GM18508 (cell line): ENCODE results near the gene ABL2.
"Not testable (repeated sequence)": the region's sequence is repeated elsewhere in the genome, so short reads cannot be mapped to it uniquely, and the experiment has no call there.

ENCODE experiments used
- ATAC-seq: cut with Tn5 transposase; IDR thresholded peaks from one replicate; pipeline ENCODE4 v1.9.1; 2021; ENCODE audit warnings: moderate number of reproducible peaks; ENCODE audit not compliant: insufficient read depth, unreplicated experiment

The ABL2 gene

DNA sequence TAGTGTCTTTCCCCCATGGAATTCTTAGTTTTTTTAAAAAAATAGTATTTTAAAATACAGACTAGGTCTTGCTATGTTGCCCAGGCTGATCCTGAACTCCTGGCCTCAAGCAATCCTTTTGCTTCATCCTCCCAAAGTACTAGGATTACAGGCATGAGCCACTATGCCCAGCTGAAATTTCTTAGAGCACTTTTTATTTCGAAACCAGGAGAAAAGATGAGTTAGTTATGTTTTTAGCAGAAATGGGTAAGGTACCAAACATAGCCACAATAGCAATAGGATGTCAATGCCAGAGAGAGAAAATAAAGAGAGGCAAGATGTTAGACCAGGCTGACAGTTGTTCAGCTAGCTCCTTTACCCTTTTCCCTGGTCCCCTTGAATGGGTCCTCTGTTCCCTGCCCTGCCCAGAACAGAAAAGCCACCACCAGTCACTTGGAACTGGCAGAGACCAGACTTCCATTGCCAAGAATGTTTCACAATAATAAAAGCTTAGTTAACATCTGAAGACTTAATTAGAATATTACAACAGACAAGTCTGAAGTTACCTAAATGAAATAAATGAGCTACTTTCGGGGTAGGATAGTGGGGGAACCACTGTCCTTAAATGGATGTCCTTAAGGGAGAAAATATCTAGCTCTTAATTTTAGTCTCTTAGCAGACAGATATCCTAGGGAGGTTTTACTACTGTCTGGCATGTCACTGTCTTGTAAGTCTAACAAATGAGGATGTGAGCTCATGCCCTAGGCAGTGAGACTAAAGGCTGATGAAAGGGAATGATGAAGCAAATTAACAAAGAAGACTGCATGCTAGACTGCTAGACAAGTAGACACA lies 54.3 kb downstream of the ABL2 start:
- ATAC-seq: no peak

DNA sequence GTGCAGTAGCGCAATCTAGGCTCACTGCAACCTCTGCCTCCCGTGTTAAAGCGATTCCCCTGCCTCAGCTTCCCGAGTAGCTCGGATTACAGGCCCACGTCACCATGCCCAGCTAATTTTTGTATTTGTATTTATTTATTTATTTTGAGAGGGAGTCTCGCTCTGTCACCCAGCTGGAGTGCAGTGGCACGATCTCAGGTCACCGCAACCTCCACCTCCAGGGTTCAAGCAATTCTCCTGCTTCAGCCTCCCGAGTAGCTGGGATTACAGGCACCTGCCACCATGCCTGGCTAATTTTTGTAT lies 59.1 kb downstream of the ABL2 start:
- ATAC-seq: not testable (repeated sequence)

- ATAC-seq: no peak
Measured at GRCh38 chr1:179169616-179170467, 59.6 kb downstream of the ABL2 start.

DNA sequence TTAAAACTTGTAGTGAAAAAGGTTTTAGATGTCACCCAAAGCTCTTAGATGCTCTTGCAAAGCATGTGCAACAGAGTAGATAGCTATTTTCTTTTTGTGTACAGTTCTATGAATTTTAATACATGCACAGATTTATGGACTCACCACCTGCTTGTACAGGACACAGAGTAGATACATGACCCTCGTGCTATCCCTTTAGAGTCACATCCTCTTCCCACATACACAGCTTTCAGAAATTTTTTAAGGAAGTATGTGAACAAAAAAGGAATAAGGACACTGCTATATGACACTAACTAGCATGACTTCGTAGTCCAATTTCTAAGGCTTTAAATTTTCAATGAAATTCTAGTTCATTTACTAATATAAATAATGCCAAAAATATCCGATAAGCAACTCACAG lies 60.9 kb downstream of the ABL2 start:
- no peak for ATAC-seq

GRCh38 chr1:179167955-179168354 lies 61.5 kb downstream of the ABL2 start:
- ATAC-seq: no peak

DNA sequence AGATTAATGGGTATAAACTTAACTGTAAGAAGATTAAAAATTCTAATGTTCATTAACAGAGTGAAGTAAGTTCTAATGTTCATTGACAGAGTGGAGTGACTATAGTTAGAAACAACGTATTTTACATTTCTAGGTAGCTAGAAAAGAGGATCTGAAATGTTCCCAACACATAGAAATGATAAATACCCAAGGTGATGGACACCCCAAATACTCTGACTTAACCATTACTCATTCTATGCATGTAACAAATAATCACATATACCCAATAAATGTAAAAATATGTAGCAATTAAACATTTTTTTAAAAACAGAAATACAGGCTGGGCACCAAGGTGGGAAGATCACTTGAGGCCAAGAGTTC lies 62.1 kb downstream of the ABL2 start:
- no peak for ATAC-seq

DNA sequence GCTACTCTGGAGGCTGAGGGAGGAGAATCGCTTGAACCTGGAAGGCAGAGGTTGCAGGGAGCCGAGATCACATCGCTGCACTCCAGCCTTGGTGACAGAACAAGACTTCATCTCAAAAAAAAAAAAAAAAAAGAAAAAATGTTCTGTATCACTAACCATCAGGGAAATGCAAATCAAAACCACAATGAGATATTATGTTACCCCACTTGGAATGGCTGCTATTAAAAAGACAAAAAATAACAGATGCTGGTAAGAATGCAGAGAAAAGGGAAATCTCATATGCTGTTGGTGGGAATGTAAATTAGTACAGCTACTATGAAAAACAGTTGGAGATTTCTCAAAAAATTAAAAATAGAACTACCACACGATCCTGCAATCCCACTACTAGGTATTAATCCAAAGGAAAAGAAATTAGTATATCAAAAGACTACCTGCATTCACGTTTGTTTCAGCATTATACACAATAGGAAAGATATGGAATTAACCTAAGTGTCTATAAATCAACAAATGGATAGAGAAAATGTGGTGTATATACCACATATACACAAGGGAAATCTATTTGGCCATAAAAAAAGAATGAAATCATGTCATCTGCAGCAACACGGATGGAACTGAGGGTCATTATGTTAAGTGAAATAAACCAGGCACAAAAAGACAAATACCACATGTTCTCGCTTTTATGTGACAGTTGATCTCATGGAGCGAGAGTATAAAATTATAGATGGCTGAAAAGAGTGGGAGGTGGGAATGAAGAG lies 62.6 kb downstream of the ABL2 start:
- ATAC-seq: no peak

DNA sequence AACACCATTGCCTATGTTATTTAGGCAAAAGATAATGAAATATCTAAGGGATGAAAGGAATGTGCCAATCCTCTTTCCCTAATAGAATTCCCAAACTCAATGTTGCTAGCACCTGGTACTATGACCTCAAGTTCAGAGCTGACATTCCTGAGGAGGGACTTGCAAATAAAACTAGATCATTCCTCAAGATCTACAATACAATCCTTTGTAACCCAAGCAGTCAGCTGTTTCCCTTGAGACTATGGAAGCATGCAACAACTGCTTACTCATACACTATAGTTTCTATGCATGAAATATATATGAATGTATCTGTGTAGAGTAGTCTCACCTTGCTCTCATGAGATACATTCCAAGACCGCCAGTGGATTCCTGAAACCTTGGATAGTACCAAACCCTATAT lies 65.0 kb downstream of the ABL2 start:
- no peak for ATAC-seq

GRCh38 chr1:179156708-179157107 lies 72.8 kb downstream of the ABL2 start:
- no peak for ATAC-seq

- no peak for ATAC-seq
Measured at GRCh38 chr1:179156026-179156425, 73.5 kb downstream of the ABL2 start.

- ATAC-seq: no peak
Measured at GRCh38 chr1:179155615-179156014, 73.9 kb downstream of the ABL2 start.

GRCh38 chr1:179154437-179154836 lies 75.0 kb downstream of the ABL2 start:
- ATAC-seq: no peak

DNA sequence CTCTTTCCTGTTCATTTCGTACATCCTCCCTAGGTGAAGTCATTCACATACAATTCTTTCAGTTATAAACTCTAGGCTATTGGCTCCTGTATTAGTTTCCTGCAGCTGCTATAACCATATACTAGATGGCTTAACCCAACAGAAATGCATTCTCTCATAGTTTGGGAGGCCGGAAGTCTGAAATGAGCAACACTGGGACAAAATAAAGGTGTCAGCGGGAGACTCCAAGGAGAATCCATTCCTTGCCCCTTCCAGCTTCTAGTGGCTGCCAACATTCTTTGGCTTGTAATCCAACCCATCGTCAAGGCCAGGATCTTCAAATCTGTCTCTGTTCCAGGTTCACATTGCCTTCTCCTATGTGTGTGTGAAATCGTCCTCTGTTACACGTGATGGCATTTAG lies 76.3 kb downstream of the ABL2 start:
- ATAC-seq: no peak

DNA sequence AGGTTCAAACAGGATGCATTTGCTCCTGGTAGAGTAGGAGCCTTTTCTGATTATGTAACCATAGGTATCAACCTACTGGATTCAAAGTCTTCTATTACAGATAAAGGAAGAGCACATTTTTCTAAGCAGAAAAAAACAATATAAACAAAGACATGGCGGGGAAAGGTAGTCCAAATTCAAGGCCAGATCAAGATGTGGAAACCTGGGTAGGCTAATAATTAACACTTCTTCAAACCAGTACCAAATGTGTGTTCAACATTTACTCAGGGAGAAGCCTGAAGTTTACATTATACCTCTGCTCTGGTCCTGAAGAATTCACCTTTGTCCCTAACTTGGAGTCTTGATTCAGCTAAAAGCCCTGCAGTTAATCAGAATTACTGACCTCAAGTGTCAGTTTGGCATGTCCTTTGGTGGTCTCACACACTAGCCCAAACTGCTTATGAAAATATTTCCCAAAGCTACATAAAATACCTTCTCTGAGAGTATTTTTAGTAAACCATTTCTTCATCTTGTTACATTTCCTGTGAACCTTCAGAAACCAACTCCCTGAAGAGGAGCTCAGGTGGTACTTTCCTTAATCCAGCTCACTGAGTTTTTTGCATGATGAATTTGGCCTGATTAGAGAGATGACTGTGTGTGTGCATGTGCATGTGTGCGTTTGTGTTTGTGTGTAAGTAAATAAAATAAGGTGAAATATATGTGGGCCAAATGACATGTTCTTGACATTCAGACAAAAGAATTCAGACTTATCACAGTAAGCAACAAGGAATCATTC lies 77.4 kb downstream of the ABL2 start:
- no peak for ATAC-seq

- no peak for ATAC-seq
Measured at GRCh38 chr1:179146911-179147310, 82.6 kb downstream of the ABL2 start.

GRCh38 chr1:179146476-179146875 lies 83.0 kb downstream of the ABL2 start:
- ATAC-seq: no peak

GRCh38 chr1:179145521-179145920 lies 84.0 kb downstream of the ABL2 start:
- ATAC-seq: no peak

- no peak for ATAC-seq
Measured at GRCh38 chr1:179144626-179145025, 84.9 kb downstream of the ABL2 start.

- no peak for ATAC-seq
Measured at GRCh38 chr1:179143322-179143721, 86.2 kb downstream of the ABL2 start.

DNA sequence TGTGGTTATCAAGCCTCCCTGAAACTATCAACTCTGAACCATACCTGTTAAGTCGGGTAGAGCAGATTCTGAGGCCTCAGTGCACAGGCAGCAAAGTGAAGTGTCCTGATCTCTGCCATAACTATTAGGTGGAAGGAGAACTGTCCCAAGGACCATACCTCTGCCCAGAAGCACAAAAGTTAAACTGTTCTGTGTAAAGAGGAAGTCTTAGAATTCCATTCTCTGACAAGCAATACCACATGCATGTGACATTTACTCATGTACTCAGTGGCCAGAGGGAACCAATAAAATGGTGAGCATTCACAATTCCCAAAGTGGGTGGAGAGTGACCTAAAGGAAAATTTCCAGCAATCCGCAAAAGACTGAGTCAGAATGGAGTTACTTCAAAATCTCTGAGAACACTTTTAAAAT lies 86.6 kb downstream of the ABL2 start:
- no peak for ATAC-seq
